ENCODE data around the gene TNFAIP1. TPM values are rescaled to one million over a fixed set of nuclear protein-coding genes. Genes with fewer than 3 reads are reported as not detected.

TNFAIP1 gene
- total and polyA plus RNA-seq, 2 of the 4 experiments (the other 2 are of a cell fraction): 49.1 to 62.9 TPM

- H3K9me1 ChIP-seq (ENCODE audit: insufficient read depth, low read length): peaks cover 12% of the 10 kb centered on the region; the same call in 1 of the 2 replicates
- H2AK9ac ChIP-seq (replicated peaks; ENCODE audit: low read depth, low read length, poor library complexity): peak overlapping the region; percentile 59
- BruUV-seq (replicated peaks): TSS peak; percentile 84
- peak overlapping the region; percentile 38; the same call in 1 of the 2 replicates for H4K91ac ChIP-seq (ENCODE audit: insufficient read depth, low read depth, low read length)
- in situ Hi-C loops (cut with MboI; ENCODE audit: low sequenced_read_pairs): loop anchor here (25.0 kb wide), 1 partner anchor 810 kb away; no protein-coding TSS in a partner anchor
- no peak overlapping the region for H3K4me3 ChIP-seq (ENCODE audit: insufficient read depth, low read depth, low read length)
- peaks cover 16% of the 10 kb centered on the region for H3K4me1 ChIP-seq (ENCODE audit: control insufficient read depth, insufficient read depth, low read length)
- H4K5ac ChIP-seq (ENCODE audit: low read depth, low read length): no peak overlapping the region
- H4K20me1 ChIP-seq (ENCODE audit: insufficient read depth, low read length): peaks cover 13% of the 10 kb centered on the region
- H2BK5ac ChIP-seq (ENCODE audit: low read depth, low read length, poor library complexity, severe bottlenecking): peak overlapping the region; percentile 79
- peak overlapping the region; percentile 88 for H3K4ac ChIP-seq (ENCODE audit: low read depth, low read length)
- peak overlapping the region; percentile 86; the same call in 1 of the 2 replicates for H3K14ac ChIP-seq (replicated peaks; ENCODE audit: low read depth, low read length)
- DNase-seq (peak; percentile 90), ATAC-seq (ENCODE audit: low read depth) (peak; percentile 79)
- TF ChIP-seq FOS (IDR thresholded peaks at IDR 0.05; ENCODE audit: low read depth, low read length) (peak; percentile 47; the same call in 1 of the 2 replicates), USF2 (IDR thresholded peaks at IDR 0.05; ENCODE audit: low read depth, low read length) (no peak)
- WGBS, 2 experiments (ENCODE audit: extremely low coverage in 2 of 2, insufficient read length in 1 of 2): 83% methylated on average over 5 of the region's 8 CpGs; no CpG with 5 or more reads in 1 of the 2 experiments
- H2AK5ac ChIP-seq (ENCODE audit: low read depth, low read length): peak overlapping the region; percentile 75; the same call in 1 of the 2 replicates
- H3K9me3 ChIP-seq (ENCODE audit: control insufficient read depth, insufficient read depth, low read length): no peaks in the 10 kb centered on the region
- no peak overlapping the region for H2BK15ac ChIP-seq (ENCODE audit: low read depth, low read length)
- intact Hi-C loops (cut with micrococcal nuclease): loop anchor here (2.0 kb wide), 1 partner anchor 543 kb away; no protein-coding TSS in a partner anchor
- 0 out of 2 replicates have a peak overlapping the region, but pooled peaks have one; percentile 7 for H3K9ac ChIP-seq (ENCODE audit: low read depth, low read length)
- peaks cover 11 to 59% of the 10 kb centered on the region in 2 experiments for H3K79me1 ChIP-seq (ENCODE audit: low read depth in 1 of 2, low read length in 2 of 2)
- peaks cover 79% of the 10 kb centered on the region for H3K36me3 ChIP-seq (ENCODE audit: control insufficient read depth, insufficient read depth, low read length)
- no peak overlapping the region for H3K18ac ChIP-seq (ENCODE audit: low read depth, low read length)
- dilution Hi-C loops (cut with HindIII; ENCODE audit: low sequenced_read_pairs, unreplicated experiment): no loop called here
- H3K4me2 ChIP-seq (ENCODE audit: low read depth, low read length): no peak overlapping the region
- peak overlapping the region in 1 of 2 experiments; percentile 68; a peak in 2 of 4 replicates for H4K8ac ChIP-seq (ENCODE audit: low read depth in 2 of 2, low read length in 2 of 2)
- H2AFZ ChIP-seq (replicated peaks; ENCODE audit: low read length, poor library complexity): peak overlapping the region; percentile 29
- peak overlapping the region; percentile 51 for H2BK20ac ChIP-seq (ENCODE audit: low read depth, low read length)
- ChIA-PET POLR2A (ENCODE audit: unreplicated experiment) (interaction anchor here (0.6 to 2.8 kb wide), 3 partner anchors 10 to 183 kb away, joined by 8 to 11 read pairs (median 9); partner anchors contain the start of genes IFT20, POLDIP2 and TNFAIP1), CTCF (interaction anchor here (0.8 to 1.7 kb wide), 3 partner anchors 69 to 454 kb away, joined by 3 to 4 read pairs (median 3); partner anchors contain the start of gene LYRM9)
- no peak overlapping the region for H3K23ac ChIP-seq (ENCODE audit: low read depth, low read length)
- peak overlapping the region; percentile 67 for H3K27ac ChIP-seq (ENCODE audit: insufficient read depth, low read length)
- H3K56ac ChIP-seq (ENCODE audit: extremely low read depth, insufficient read depth, low read length): 0 out of 2 replicates have a peak overlapping the region, but pooled peaks have one; percentile 2
- no peaks in the 10 kb centered on the region for H3K27me3 ChIP-seq (ENCODE audit: control insufficient read depth, insufficient read depth, low read length)
- peak overlapping the region; percentile 57 for H2BK120ac ChIP-seq (ENCODE audit: low read depth, low read length)
Measured at GRCh38 chr17:28347261-28347891, 11.8 kb downstream of the TNFAIP1 start.

All from IMR-90 (cell line).